HepG2 (cell line): ENCODE measurements around the gene CDK5RAP1. TPM values are rescaled to one million over a fixed set of nuclear protein-coding genes. Genes with fewer than 3 reads are reported as not detected.

Experiments
- AGO1 ChIP-seq: fragments of 200-400 bp; formaldehyde crosslinking; IDR thresholded peaks from 2 replicates; pipeline ENCODE4 v1.6.1; 2017; ENCODE audit warnings: mild to moderate bottlenecking, low read depth, low read length, moderate library complexity; ENCODE audit not compliant: poor library complexity, severe bottlenecking
- ARHGAP35 ChIP-seq: sonication (generic); formaldehyde crosslinking; IDR thresholded peaks from 2 replicates; pipeline ENCODE4 v1.9.0; 2022; ENCODE audit warnings: mild to moderate bottlenecking, inconsistent platforms, moderate library complexity, missing genetic modification reagents, borderline replicate concordance
- ATF6 ChIP-seq: sonication (generic); formaldehyde crosslinking; conservative IDR thresholded peaks from 2 replicates; pipeline ENCODE4 v1.4.0; 2020; ENCODE audit warnings: missing genetic modification reagents
- ESRRA ChIP-seq: sonication (generic); formaldehyde crosslinking; IDR thresholded peaks from 2 replicates; pipeline ENCODE4 v1.5.1; 2020; ENCODE audit warnings: mild to moderate bottlenecking, low read depth, missing genetic modification reagents
- MAFK ChIP-seq, 2 experiments: IDR thresholded peaks in 1 of 2; conservative IDR thresholded peaks in 1 of 2; 2 replicates each; pipeline ENCODE4 v1.6.1; 2011; ENCODE audit warnings: improper control_type of control experiment in 2 of 2, low read length in 2 of 2
- NFKB2 ChIP-seq: sonication (generic); formaldehyde crosslinking; IDR thresholded peaks from 2 replicates; pipeline ENCODE4 v1.4.0; 2020; ENCODE audit warnings: missing genetic modification reagents, borderline replicate concordance
- ONECUT2 ChIP-seq: sonication (generic); formaldehyde crosslinking; IDR thresholded peaks from 2 replicates; pipeline ENCODE4 v1.4.0; 2020; ENCODE audit warnings: missing genetic modification reagents
- PREB ChIP-seq: sonication (generic); formaldehyde crosslinking; IDR thresholded peaks from 2 replicates; pipeline ENCODE4 v1.4.0; 2020; ENCODE audit warnings: missing genetic modification reagents
- SYNCRIP ChIP-seq: fragments of 200-400 bp; formaldehyde crosslinking; IDR thresholded peaks from 2 replicates; pipeline ENCODE4 v1.6.1; 2018; ENCODE audit warnings: mild to moderate bottlenecking, low read depth, low read length; ENCODE audit not compliant: insufficient read depth
- TFE3 ChIP-seq: IDR thresholded peaks from 2 replicates; pipeline ENCODE4 v1.6.1; 2016
- ZFP91 ChIP-seq: sonication (generic); formaldehyde crosslinking; IDR thresholded peaks from 2 replicates; pipeline ENCODE4 v1.9.0; 2022; ENCODE audit warnings: missing genetic modification reagents, mild to moderate bottlenecking, borderline replicate concordance
- ZNF160 ChIP-seq: sonication (generic); formaldehyde crosslinking; IDR thresholded peaks from 2 replicates; pipeline ENCODE4 v1.8.0; 2022; ENCODE audit warnings: mild to moderate bottlenecking, inconsistent platforms, missing genetic modification reagents
- ZNF225 ChIP-seq: sonication (generic); formaldehyde crosslinking; IDR thresholded peaks from 2 replicates; pipeline ENCODE4 v1.4.0; 2020; ENCODE audit warnings: mild to moderate bottlenecking, missing genetic modification reagents
- ZNF33B ChIP-seq: sonication (generic); formaldehyde crosslinking; IDR thresholded peaks from 2 replicates; pipeline ENCODE4 v1.5.1; 2020; ENCODE audit warnings: mild to moderate bottlenecking, missing genetic modification reagents
- ZNF547 ChIP-seq: sonication (generic); formaldehyde crosslinking; IDR thresholded peaks from 2 replicates; pipeline ENCODE4 v1.5.1; 2020; ENCODE audit warnings: mild to moderate bottlenecking, missing genetic modification reagents
- ZNF615 ChIP-seq: sonication (generic); formaldehyde crosslinking; IDR thresholded peaks from 2 replicates; pipeline ENCODE4 v1.5.0; 2020; ENCODE audit warnings: mild to moderate bottlenecking, missing genetic modification reagents, borderline replicate concordance
- ZNF687 ChIP-seq: sonication (generic); formaldehyde crosslinking; IDR thresholded peaks from 2 replicates; pipeline ENCODE4 v1.5.1; 2020; ENCODE audit warnings: mild to moderate bottlenecking, missing genetic modification reagents, moderate library complexity
- ZNF737 ChIP-seq: sonication (generic); formaldehyde crosslinking; IDR thresholded peaks from 2 replicates; pipeline ENCODE4 v1.5.0; 2020; ENCODE audit warnings: missing genetic modification reagents, mild to moderate bottlenecking, borderline replicate concordance
- ZNF841 ChIP-seq: sonication (generic); formaldehyde crosslinking; IDR thresholded peaks from 2 replicates; pipeline ENCODE4 v1.8.1; 2023; ENCODE audit warnings: missing genetic modification reagents, borderline replicate concordance
- polyA plus RNA-seq, 8 experiments: library from polyadenylated mRNA; depleted of rRNA in 3 of 8; stranded (reverse) in 7 of 8; unstranded in 1 of 8; fragments of >200 nt; fragmentation: Illumina TruSeq in 4 of 8; extraction: Trizol in 4 of 8; gene quantifications; 2 replicates each; pipeline versions ENCODE4 v1.2.1 to v1.2.3, GENCODE V29; 2011 to 2016; ENCODE audit warnings: low read depth in 4 of 8, missing spikeins in 1 of 8, mixed read lengths in 1 of 8; ENCODE audit not compliant: insufficient read depth in 1 of 8
- total RNA-seq, 5 experiments: library from RNA; depleted of rRNA; stranded (reverse); fragments of >200 nt; fragmentation: Illumina TruSeq; extraction: Trizol; gene quantifications; 2 replicates each; pipeline ENCODE4 v1.2.3, GENCODE V29; 2016; ENCODE audit warnings: low read depth in 1 of 5

Gene CDK5RAP1
- total and polyA plus RNA-seq, 2 of the 13 experiments (the other 11 are each of a cell fraction or from before 2014, with no cell fraction given): 53.6 to 98.2 TPM

GRCh38 chr20:33372993-33373441 is 28.3 kb downstream of the CDK5RAP1 start (continued):
- TF ChIP-seq PREB (CRISPR knock-in tag) (no peak), ZNF737 (peak; percentile 33; the same call in 1 of the 2 replicates), ARHGAP35 (CRISPR knock-in tag) (peak; percentile 43; the same call in 1 of the 2 replicates), ZNF841 (CRISPR knock-in tag) (no peak), ATF6 (CRISPR knock-in tag) (no peak), ZNF160 (CRISPR knock-in tag) (no peak), TFE3 (CRISPR knock-in tag) (no peak), ZNF615 (CRISPR knock-in tag) (0 out of 2 replicates have a peak, but pooled peaks have one; percentile 15), ZNF547 (CRISPR knock-in tag) (no peak), AGO1 (no peak), MAFK (conservative IDR thresholded peaks at IDR 0.05 in 1 of 2, IDR thresholded peaks at IDR 0.05 in 1 of 2; ENCODE audit: low read length in 2 of 2) (no peak), NFKB2 (CRISPR knock-in tag) (no peak), ZFP91 (CRISPR knock-in tag) (peak; percentile 20; the same call in 1 of the 2 replicates), ZNF225 (CRISPR knock-in tag) (0 out of 2 replicates have a peak, but pooled peaks have one; percentile 46), ESRRA (CRISPR knock-in tag) (no peak), ONECUT2 (no peak), ZNF687 (CRISPR knock-in tag) (peak; percentile 30), SYNCRIP (no peak), ZNF33B (CRISPR knock-in tag) (no peak)
